A549 (cell line): ENCODE results near the gene CD207.

Experiments
- CHD2 ChIP-seq: fragments of 150-350 bp; IDR thresholded peaks from 2 replicates; pipeline ENCODE4 v1.6.1; 2014; ENCODE audit warnings: low read length; ENCODE audit not compliant: partially characterized antibody
- EP300 ChIP-seq, 2 experiments: fragments of >200 bp; sonication (Bioruptor Twin); formaldehyde crosslinking; IDR thresholded peaks; 2 replicates in 1 of 2; 3 replicates in 1 of 2; pipeline ENCODE4 v1.6.1; 2016 to 2017
- KDM5A ChIP-seq: fragments of 200-600 bp; sonication (generic); IDR thresholded peaks from 2 replicates; pipeline ENCODE4 v1.6.1; 2016; ENCODE audit warnings: antibody characterized with exemption, mild to moderate bottlenecking
- MAZ ChIP-seq: fragments of 150-350 bp; IDR thresholded peaks from 2 replicates; pipeline ENCODE4 v1.6.1; 2014; ENCODE audit warnings: antibody characterized with exemption, low read depth, low read length, borderline replicate concordance
- POLR2A ChIP-seq: IDR thresholded peaks from 2 replicates; pipeline ENCODE4 v1.6.1; 2012; ENCODE audit warnings: mild to moderate bottlenecking, low read length
- TP53 ChIP-seq: fragments of 250-450 bp; sonication (Bioruptor Pico); IDR thresholded peaks from 2 replicates; pipeline ENCODE4 v1.5.0; 2021; ENCODE audit warnings: mild to moderate bottlenecking, moderate library complexity
- TF ChIP-seq, protein P1 (sequence below): fragments of >200 bp; sonication (Bioruptor Twin); formaldehyde crosslinking; IDR thresholded peaks from 3 replicates; pipeline ENCODE4 v1.5.1; 2016
- TF ChIP-seq, protein P2 (sequence below): fragments of 200-600 bp; sonication (generic); IDR thresholded peaks from 2 replicates; pipeline ENCODE4 v1.6.1; 2016; ENCODE audit warnings: antibody characterized with exemption, mild to moderate bottlenecking, moderate library complexity
- TF ChIP-seq, protein P3 (sequence below): IDR thresholded peaks from 2 replicates; pipeline ENCODE4 v1.6.1; 2012

DNA sequence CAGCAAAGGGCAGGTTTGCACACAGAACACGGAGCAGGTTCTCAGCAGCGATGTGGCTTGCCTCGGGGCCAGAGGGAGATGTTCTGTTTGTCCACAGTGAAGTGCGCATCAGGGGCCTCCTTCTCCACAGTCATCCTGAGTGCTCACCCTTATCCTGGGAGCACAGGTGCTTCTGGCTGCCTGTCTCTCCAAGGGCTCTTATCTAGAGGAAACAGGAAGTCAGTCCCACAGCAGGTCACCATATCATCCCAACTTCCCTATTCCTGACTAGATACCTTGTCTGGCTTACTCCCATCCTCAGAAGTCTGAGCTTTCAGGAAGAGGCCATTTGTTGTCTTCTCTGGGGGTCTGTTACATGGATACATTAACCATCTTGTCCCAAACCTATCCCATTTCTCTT is at the start of gene CD207:
- TF ChIP-seq, protein P1, sequence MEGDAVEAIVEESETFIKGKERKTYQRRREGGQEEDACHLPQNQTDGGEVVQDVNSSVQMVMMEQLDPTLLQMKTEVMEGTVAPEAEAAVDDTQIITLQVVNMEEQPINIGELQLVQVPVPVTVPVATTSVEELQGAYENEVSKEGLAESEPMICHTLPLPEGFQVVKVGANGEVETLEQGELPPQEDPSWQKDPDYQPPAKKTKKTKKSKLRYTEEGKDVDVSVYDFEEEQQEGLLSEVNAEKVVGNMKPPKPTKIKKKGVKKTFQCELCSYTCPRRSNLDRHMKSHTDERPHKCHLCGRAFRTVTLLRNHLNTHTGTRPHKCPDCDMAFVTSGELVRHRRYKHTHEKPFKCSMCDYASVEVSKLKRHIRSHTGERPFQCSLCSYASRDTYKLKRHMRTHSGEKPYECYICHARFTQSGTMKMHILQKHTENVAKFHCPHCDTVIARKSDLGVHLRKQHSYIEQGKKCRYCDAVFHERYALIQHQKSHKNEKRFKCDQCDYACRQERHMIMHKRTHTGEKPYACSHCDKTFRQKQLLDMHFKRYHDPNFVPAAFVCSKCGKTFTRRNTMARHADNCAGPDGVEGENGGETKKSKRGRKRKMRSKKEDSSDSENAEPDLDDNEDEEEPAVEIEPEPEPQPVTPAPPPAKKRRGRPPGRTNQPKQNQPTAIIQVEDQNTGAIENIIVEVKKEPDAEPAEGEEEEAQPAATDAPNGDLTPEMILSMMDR = no peak
- TF ChIP-seq, protein P2, sequence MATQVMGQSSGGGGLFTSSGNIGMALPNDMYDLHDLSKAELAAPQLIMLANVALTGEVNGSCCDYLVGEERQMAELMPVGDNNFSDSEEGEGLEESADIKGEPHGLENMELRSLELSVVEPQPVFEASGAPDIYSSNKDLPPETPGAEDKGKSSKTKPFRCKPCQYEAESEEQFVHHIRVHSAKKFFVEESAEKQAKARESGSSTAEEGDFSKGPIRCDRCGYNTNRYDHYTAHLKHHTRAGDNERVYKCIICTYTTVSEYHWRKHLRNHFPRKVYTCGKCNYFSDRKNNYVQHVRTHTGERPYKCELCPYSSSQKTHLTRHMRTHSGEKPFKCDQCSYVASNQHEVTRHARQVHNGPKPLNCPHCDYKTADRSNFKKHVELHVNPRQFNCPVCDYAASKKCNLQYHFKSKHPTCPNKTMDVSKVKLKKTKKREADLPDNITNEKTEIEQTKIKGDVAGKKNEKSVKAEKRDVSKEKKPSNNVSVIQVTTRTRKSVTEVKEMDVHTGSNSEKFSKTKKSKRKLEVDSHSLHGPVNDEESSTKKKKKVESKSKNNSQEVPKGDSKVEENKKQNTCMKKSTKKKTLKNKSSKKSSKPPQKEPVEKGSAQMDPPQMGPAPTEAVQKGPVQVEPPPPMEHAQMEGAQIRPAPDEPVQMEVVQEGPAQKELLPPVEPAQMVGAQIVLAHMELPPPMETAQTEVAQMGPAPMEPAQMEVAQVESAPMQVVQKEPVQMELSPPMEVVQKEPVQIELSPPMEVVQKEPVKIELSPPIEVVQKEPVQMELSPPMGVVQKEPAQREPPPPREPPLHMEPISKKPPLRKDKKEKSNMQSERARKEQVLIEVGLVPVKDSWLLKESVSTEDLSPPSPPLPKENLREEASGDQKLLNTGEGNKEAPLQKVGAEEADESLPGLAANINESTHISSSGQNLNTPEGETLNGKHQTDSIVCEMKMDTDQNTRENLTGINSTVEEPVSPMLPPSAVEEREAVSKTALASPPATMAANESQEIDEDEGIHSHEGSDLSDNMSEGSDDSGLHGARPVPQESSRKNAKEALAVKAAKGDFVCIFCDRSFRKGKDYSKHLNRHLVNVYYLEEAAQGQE = no peak
- no peak for TF ChIP-seq KDM5A
- TF ChIP-seq MAZ = no peak
- TF ChIP-seq, protein P3, sequence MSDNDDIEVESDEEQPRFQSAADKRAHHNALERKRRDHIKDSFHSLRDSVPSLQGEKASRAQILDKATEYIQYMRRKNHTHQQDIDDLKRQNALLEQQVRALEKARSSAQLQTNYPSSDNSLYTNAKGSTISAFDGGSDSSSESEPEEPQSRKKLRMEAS = no peak
- no peak for TF ChIP-seq EP300 (IDR thresholded peaks at IDR 0.05)
- no peak for TF ChIP-seq CHD2
- TF ChIP-seq TP53 (CRISPR knock-in tag) = no peak
- no peak for TF ChIP-seq POLR2A
